ENCODE results near the gene ERVK3-1. TPM values are rescaled to one million over a fixed set of nuclear protein-coding genes. Genes with fewer than 3 reads are reported as not detected.

ERVK3-1 gene
- total and polyA plus RNA-seq, 2 of the 13 experiments (the other 11 are each of a cell fraction or from before 2014, with no cell fraction given) = 28.5 to 38.7 TPM

- TF ChIP-seq KLF15 (CRISPR knock-in tag; IDR thresholded peaks at IDR 0.05; ENCODE audit: borderline replicate concordance) = no peak
- no peak for TF ChIP-seq NR2F1 (CRISPR knock-in tag; IDR thresholded peaks at IDR 0.05)
- TF ChIP-seq, protein P1, sequence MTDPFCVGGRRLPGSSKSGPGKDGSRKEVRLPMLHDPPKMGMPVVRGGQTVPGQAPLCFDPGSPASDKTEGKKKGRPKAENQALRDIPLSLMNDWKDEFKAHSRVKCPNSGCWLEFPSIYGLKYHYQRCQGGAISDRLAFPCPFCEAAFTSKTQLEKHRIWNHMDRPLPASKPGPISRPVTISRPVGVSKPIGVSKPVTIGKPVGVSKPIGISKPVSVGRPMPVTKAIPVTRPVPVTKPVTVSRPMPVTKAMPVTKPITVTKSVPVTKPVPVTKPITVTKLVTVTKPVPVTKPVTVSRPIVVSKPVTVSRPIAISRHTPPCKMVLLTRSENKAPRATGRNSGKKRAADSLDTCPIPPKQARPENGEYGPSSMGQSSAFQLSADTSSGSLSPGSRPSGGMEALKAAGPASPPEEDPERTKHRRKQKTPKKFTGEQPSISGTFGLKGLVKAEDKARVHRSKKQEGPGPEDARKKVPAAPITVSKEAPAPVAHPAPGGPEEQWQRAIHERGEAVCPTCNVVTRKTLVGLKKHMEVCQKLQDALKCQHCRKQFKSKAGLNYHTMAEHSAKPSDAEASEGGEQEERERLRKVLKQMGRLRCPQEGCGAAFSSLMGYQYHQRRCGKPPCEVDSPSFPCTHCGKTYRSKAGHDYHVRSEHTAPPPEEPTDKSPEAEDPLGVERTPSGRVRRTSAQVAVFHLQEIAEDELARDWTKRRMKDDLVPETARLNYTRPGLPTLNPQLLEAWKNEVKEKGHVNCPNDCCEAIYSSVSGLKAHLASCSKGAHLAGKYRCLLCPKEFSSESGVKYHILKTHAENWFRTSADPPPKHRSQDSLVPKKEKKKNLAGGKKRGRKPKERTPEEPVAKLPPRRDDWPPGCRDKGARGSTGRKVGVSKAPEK (CRISPR knock-in tag; IDR thresholded peaks at IDR 0.05; ENCODE audit: borderline replicate concordance) = no peak
- TF ChIP-seq IKZF5 (CRISPR knock-in tag; IDR thresholded peaks at IDR 0.05) = peak; percentile 60
- no peak for TF ChIP-seq ZNF282 (IDR thresholded peaks at IDR 0.05; ENCODE audit: partially characterized antibody)
- TF ChIP-seq, protein P2, sequence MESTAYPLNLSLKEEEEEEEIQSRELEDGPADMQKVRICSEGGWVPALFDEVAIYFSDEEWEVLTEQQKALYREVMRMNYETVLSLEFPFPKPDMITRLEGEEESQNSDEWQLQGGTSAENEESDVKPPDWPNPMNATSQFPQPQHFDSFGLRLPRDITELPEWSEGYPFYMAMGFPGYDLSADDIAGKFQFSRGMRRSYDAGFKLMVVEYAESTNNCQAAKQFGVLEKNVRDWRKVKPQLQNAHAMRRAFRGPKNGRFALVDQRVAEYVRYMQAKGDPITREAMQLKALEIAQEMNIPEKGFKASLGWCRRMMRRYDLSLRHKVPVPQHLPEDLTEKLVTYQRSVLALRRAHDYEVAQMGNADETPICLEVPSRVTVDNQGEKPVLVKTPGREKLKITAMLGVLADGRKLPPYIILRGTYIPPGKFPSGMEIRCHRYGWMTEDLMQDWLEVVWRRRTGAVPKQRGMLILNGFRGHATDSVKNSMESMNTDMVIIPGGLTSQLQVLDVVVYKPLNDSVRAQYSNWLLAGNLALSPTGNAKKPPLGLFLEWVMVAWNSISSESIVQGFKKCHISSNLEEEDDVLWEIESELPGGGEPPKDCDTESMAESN (CRISPR knock-in tag; conservative IDR thresholded peaks at IDR 0.05) = peak; percentile 85; the same call in 1 of the 2 replicates
- TF ChIP-seq, protein P3, sequence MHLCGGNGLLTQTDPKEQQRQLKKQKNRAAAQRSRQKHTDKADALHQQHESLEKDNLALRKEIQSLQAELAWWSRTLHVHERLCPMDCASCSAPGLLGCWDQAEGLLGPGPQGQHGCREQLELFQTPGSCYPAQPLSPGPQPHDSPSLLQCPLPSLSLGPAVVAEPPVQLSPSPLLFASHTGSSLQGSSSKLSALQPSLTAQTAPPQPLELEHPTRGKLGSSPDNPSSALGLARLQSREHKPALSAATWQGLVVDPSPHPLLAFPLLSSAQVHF (CRISPR knock-in tag; IDR thresholded peaks at IDR 0.05) = no peak
- no peak for TF ChIP-seq ETV6 (CRISPR knock-in tag; conservative IDR thresholded peaks at IDR 0.05)
- TF ChIP-seq MIER3 (CRISPR knock-in tag; IDR thresholded peaks at IDR 0.05; ENCODE audit: borderline replicate concordance) = peak; percentile 31; the same call in 1 of the 2 replicates
- TF ChIP-seq TFDP1 (CRISPR knock-in tag; IDR thresholded peaks at IDR 0.05; ENCODE audit: borderline replicate concordance) = peak; percentile 64; the same call in 1 of the 2 replicates
- TF ChIP-seq, protein P4, sequence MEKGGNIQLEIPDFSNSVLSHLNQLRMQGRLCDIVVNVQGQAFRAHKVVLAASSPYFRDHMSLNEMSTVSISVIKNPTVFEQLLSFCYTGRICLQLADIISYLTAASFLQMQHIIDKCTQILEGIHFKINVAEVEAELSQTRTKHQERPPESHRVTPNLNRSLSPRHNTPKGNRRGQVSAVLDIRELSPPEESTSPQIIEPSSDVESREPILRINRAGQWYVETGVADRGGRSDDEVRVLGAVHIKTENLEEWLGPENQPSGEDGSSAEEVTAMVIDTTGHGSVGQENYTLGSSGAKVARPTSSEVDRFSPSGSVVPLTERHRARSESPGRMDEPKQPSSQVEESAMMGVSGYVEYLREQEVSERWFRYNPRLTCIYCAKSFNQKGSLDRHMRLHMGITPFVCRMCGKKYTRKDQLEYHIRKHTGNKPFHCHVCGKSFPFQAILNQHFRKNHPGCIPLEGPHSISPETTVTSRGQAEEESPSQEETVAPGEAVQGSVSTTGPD (CRISPR knock-in tag; IDR thresholded peaks at IDR 0.05) = no peak
- no peak for TF ChIP-seq EED (CRISPR knock-in tag; IDR thresholded peaks at IDR 0.05)
- no peak for TF ChIP-seq ZFP91 (CRISPR knock-in tag; IDR thresholded peaks at IDR 0.05; ENCODE audit: borderline replicate concordance)
- TF ChIP-seq SP140L (CRISPR knock-in tag; IDR thresholded peaks at IDR 0.05; ENCODE audit: borderline replicate concordance) = no peak
- TF ChIP-seq TFAP4 (IDR thresholded peaks at IDR 0.05; ENCODE audit: borderline replicate concordance, low read depth) = no peak
These were observed 26.6 kb upstream of the ERVK3-1 start, which contains the start of gene ZNF8 (continued) for GRCh38 chr19:58278541-58279041.
